GM12865 (cell line): Measurements from ENCODE around the gene RAB7B.

Experiments
- DNase-seq: peaks from one replicate; pipeline ENCODE4 v3.0.0; 2010; ENCODE audit warnings: low read depth
- H3K4me3 ChIP-seq: 2 replicates; pipeline ENCODE4 v1.5.1; 2011; ENCODE audit warnings: mild to moderate bottlenecking, low read depth, low read length, control low read depth
- CTCF ChIP-seq: IDR thresholded peaks from 2 replicates; pipeline ENCODE4 v1.5.1; 2011; ENCODE audit warnings: low read length, control low read depth, low read depth, inconsistent platforms; ENCODE audit not compliant: insufficient read depth; ENCODE audit errors: missing control alignments

RAB7B gene

GRCh38 chr1:205970486-205970885, 32.7 kb downstream of the RAB7B start:
- DNase-seq = no peak
- TF ChIP-seq CTCF = no peak
- no peak overlapping the region for H3K4me3 ChIP-seq

GRCh38 chr1:205969229-205969628, 34.0 kb downstream of the RAB7B start:
- no peak overlapping the region for H3K4me3 ChIP-seq
- no peak for TF ChIP-seq CTCF
- no peak for DNase-seq

- DNase-seq = no peak
- H3K4me3 ChIP-seq = no peak overlapping the region
- TF ChIP-seq CTCF = no peak
Observed at GRCh38 chr1:205967554-205968335, 35.5 kb downstream of the RAB7B start.

GRCh38 chr1:205965036-205965884, 37.9 kb downstream of the RAB7B start:
- H3K4me3 ChIP-seq = no peak overlapping the region
- DNase-seq = no peak
- no peak for TF ChIP-seq CTCF

GRCh38 chr1:205963352-205964155, 39.6 kb downstream of the RAB7B start:
- H3K4me3 ChIP-seq = no peak overlapping the region
- TF ChIP-seq CTCF = no peak
- DNase-seq = no peak

- TF ChIP-seq CTCF = no peak
- H3K4me3 ChIP-seq = no peak overlapping the region
Observed at GRCh38 chr1:205962821-205963221, 40.4 kb downstream of the RAB7B start.

More at GRCh38 chr1:205962821-205963221, 40.4 kb downstream of the RAB7B start:
- no peak for DNase-seq
